K562 (cell line): Measurements from ENCODE around the gene PELI1. TPM values are rescaled to one million over a fixed set of nuclear protein-coding genes. Genes with fewer than 3 reads are reported as not detected.

Experiments
- ATAC-seq: fragments of 200-7000 bp; cut with Tn5 transposase; 3 replicates; pipeline ENCODE4 v1.9.1; 2020; ENCODE audit warnings: moderate library complexity
- BruUV-seq: library from RNA; stranded (reverse); fragments of 400-500 nt; replicated peaks from 2 replicates; lab custom pipeline; 2021; lab: Mats Ljungman, UMichigan
- CTCF ChIA-PET: fragments of 300-600 bp; formaldehyde crosslinking; extraction: SDS; loops from one replicate; lab custom pipeline; 2021; ENCODE audit warnings: low intra/inter-chr PET ratio; lab: Yijun Ruan, JAX
- POLR2A ChIA-PET: fragments of 300-600, 350-650 bp; sonication (Branson Sonifier 250); formaldehyde crosslinking; extraction: SDS; loops from one replicate; lab custom pipeline; 2021; ENCODE audit warnings: antibody characterized with exemption, inconsistent platforms; lab: Yijun Ruan, JAX
- DNase-seq, 4 experiments: peaks; one replicate each; pipeline versions ENCODE4 v3.0.0 to v3.0.0-alpha.2; 2011 to 2018; ENCODE audit warnings: low spot score in 3 of 4, mixed read lengths in 3 of 4; ENCODE audit errors: extremely low read depth in 1 of 4
- FAIRE-seq: peaks from 2 replicates; lab custom pipeline; 2011; peaks lifted over from hg19 to GRCh38; lab: Jason Lieb, UNC
- H2AFZ ChIP-seq: 2 replicates; pipeline ENCODE4 v1.6.0; 2011; ENCODE audit warnings: low read depth, low read length, control low read depth, inconsistent platforms
- H3K27ac ChIP-seq: fragments of 200-600 bp; 3 replicates; pipeline ENCODE4 v1.8.0; 2011; ENCODE audit warnings: low read depth, mild to moderate bottlenecking, control low read depth, inconsistent platforms, low read length, moderate library complexity, mixed read lengths; ENCODE audit errors: extremely low read depth
- H3K27me3 ChIP-seq, 2 experiments: fragments of 300-600 bp in 1 of 2; 2 replicates in 1 of 2; 3 replicates in 1 of 2; pipeline versions ENCODE4 v1.6.0 to v1.8.0; 2011; ENCODE audit warnings: inconsistent platforms in 2 of 2, low read length in 2 of 2, mild to moderate bottlenecking in 1 of 2, mixed read lengths in 1 of 2, moderate library complexity in 1 of 2; ENCODE audit not compliant: control insufficient read depth in 2 of 2, insufficient read depth in 2 of 2
- H3K36me3 ChIP-seq: fragments of 300-600 bp; 3 replicates; pipeline ENCODE4 v1.8.0; 2011; ENCODE audit warnings: mild to moderate bottlenecking, low read length, inconsistent platforms; ENCODE audit not compliant: control insufficient read depth, insufficient read depth
- H3K4me1 ChIP-seq, 2 experiments: fragments of 200-600 bp in 1 of 2; replicated peaks in 1 of 2; 2 replicates in 1 of 2; 3 replicates in 1 of 2; pipeline versions ENCODE4 v1.5.1 to v1.8.0; 2011; ENCODE audit warnings: inconsistent platforms in 2 of 2, low read length in 2 of 2, mild to moderate bottlenecking in 1 of 2, mixed read lengths in 1 of 2, moderate library complexity in 1 of 2; ENCODE audit not compliant: control insufficient read depth in 2 of 2, insufficient read depth in 2 of 2
- H3K4me2 ChIP-seq: 2 replicates; pipeline ENCODE4 v1.6.1; 2011; ENCODE audit warnings: low read length, control low read depth, inconsistent platforms, mixed read lengths; ENCODE audit not compliant: insufficient read depth
- H3K4me3 ChIP-seq: fragments of 200-600 bp; sonication (generic), shearing (Covaris generic); 2 replicates; pipeline ENCODE4 v1.5.1; 2016; ENCODE audit warnings: control low read depth, inconsistent platforms
- H3K79me2 ChIP-seq: fragments of 200-600 bp; 3 replicates; pipeline ENCODE4 v1.8.0; 2011; ENCODE audit warnings: low read length, inconsistent platforms; ENCODE audit not compliant: control insufficient read depth, insufficient read depth
- H3K9ac ChIP-seq, 2 experiments: 2 replicates each; pipeline versions ENCODE4 v1.6.0 to v1.6.1; 2011; ENCODE audit warnings: low read depth in 2 of 2, low read length in 2 of 2, control low read depth in 1 of 2, inconsistent platforms in 1 of 2, mild to moderate bottlenecking in 1 of 2, mixed read lengths in 1 of 2; ENCODE audit not compliant: insufficient read depth in 1 of 2
- H3K9me1 ChIP-seq: one replicate; pipeline ENCODE4 v1.6.0; 2011; ENCODE audit warnings: inconsistent platforms, mild to moderate bottlenecking, low read length, moderate library complexity; ENCODE audit not compliant: control insufficient read depth, insufficient read depth
- H3K9me3 ChIP-seq: replicated peaks from 2 replicates; pipeline ENCODE4 v1.5.1; 2011; ENCODE audit warnings: low read depth, low read length, inconsistent platforms; ENCODE audit not compliant: control insufficient read depth, insufficient read depth
- H4K20me1 ChIP-seq: replicated peaks from 2 replicates; pipeline ENCODE4 v1.6.1; 2011; ENCODE audit warnings: low read length, inconsistent platforms, mixed read lengths; ENCODE audit not compliant: control insufficient read depth, insufficient read depth
- BHLHE40 ChIP-seq: IDR thresholded peaks from 2 replicates; pipeline ENCODE4 v1.6.1; 2011; ENCODE audit warnings: low read length, improper control_type of control experiment
- WGBS: fragments of 100-300 bp; shearing (Covaris generic); methylation state at CpG from one replicate; pipeline ENCODE4 v1.1.6; 2016; ENCODE audit warnings: low coverage, mixed read lengths; ENCODE audit not compliant: insufficient coverage; ENCODE audit errors: missing lambda C conversion rate; 5-methylcytosine and 5-hydroxymethylcytosine counted together
- in situ Hi-C: fragments of 300-500 bp; cut with MboI; formaldehyde crosslinking; loops from 4 replicates; pipeline ENCODE4 v1.15.0; 2018; ENCODE audit warnings: inconsistent platforms, mixed read lengths
- intact Hi-C: fragments of 100-400 bp; cut with micrococcal nuclease; formaldehyde crosslinking; loops from 2 replicates; pipeline ENCODE4 v1.14.2; 2022
- polyA plus RNA-seq, 8 experiments: library from polyadenylated mRNA; depleted of rRNA in 4 of 8; stranded (reverse) in 5 of 8; unstranded in 3 of 8; fragments of >200 nt; fragmentation: Nextera tagmentation in 2 of 8; fragmentation: Illumina TruSeq in 1 of 8; extraction: Ambion mirVana in 2 of 8; extraction: Trizol in 1 of 8; gene quantifications; 2 replicates each; pipeline versions ENCODE4 v1.2.1 to v1.2.3, GENCODE V29; 2011 to 2014; ENCODE audit warnings: inconsistent platforms in 1 of 8, missing spikeins in 1 of 8
- total RNA-seq, 7 experiments: library from RNA; depleted of rRNA in 6 of 7; stranded (reverse); fragments of >200 nt in 6 of 7; fragmentation: Illumina TruSeq in 2 of 7; extraction: Trizol in 2 of 7; gene quantifications; 2 replicates each; pipeline versions ENCODE4 v1.2.1 to v1.2.3, GENCODE V29; 2011 to 2021; ENCODE audit warnings: low replicate concordance in 1 of 7
- TF ChIP-seq, protein P1 (sequence below): fragments of 450-650 bp; IDR thresholded peaks from 2 replicates; pipeline ENCODE4 v1.6.1; 2016; ENCODE audit warnings: missing biosample characterization, missing genetic modification characterization
- TF ChIP-seq, protein P2 (sequence below): sonication (generic); formaldehyde crosslinking; IDR thresholded peaks from 2 replicates; pipeline ENCODE4 v1.5.0; 2020; ENCODE audit warnings: missing genetic modification reagents
- TF ChIP-seq, protein P3 (sequence below): fragments of 450-650 bp; formaldehyde crosslinking; IDR thresholded peaks from 2 replicates; pipeline ENCODE4 v1.4.0; 2020; ENCODE audit warnings: mild to moderate bottlenecking, mixed read lengths

Gene PELI1
- total and polyA plus RNA-seq, 9 of the 15 experiments (the other 6 are each of a cell fraction or from before 2014, with no cell fraction given), result 3.3 to 19.2 (median 12.5) TPM

DNA sequence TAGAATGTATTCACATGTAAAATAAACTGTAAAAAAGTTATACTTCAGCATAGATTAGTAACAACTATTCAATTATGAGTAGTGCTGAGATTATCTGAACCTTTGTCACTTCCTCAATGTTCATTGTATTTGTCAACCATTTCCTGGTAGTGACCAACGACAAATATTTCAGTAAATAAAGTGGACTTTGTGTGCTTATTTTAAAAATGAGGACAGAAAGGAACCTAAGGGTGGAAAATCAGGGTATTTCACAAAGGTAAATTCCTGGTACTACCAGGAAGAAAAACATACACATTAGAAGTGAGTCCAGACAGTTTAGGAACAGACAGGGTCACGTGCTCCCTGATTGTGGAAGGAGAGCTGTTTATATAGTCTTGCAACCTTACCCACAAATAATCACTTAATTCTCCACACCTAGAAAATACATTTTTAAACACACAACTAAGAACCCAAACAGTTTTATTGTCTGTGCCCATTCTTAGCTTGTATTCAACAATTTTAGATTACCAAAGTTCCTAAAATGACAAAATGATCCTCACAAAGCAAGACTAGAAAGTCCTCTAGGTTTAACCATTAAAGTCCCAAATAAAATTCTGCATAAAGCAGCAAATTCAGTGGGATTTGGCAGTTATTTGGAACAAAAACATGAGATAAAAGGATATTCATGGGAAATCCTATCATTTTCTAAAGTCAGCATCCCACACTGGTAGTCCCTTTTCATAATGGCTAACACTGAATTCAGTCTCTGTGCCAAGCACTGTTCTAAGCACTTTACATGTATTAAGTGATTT is 28.2 kb downstream of the PELI1 start:
- peaks cover 11% of the 10 kb centered on the region; the same call in 2 of the 3 replicates for H3K79me2 ChIP-seq

More for the DNA sequence above, 28.2 kb downstream of the PELI1 start:
- no peak for FAIRE-seq
- no peak overlapping the region for H3K27ac ChIP-seq
- CTCF ChIA-PET, result interaction anchor here (0.6 kb wide), 1 partner anchor 8 kb away, joined by 3 read pairs; no protein-coding TSS in a partner anchor
- H3K4me3 ChIP-seq, result no peak overlapping the region
- POLR2A ChIA-PET, result no interaction called here
- H3K9me3 ChIP-seq, result no peaks in the 10 kb centered on the region
- peaks cover 0 to 18% of the 10 kb centered on the region in 2 experiments; a peak in 2 of 5 replicates for H3K4me1 ChIP-seq
- in situ Hi-C loops, result no loop called here
- no peak for DNase-seq
- no peak overlapping the region; the same call in 1 of the 2 replicates for H2AFZ ChIP-seq
- no peaks in the 10 kb centered on the region for H4K20me1 ChIP-seq
- 23% methylated on average over 2 of the region's 2 CpGs for WGBS
- no peaks in the 10 kb centered on the region for H3K27me3 ChIP-seq
- intact Hi-C loops, result no loop called here
- H3K9me1 ChIP-seq, result no peaks in the 10 kb centered on the region
- no TSS peak for BruUV-seq
- no peak overlapping the region for H3K9ac ChIP-seq
- H3K4me2 ChIP-seq, result no peak overlapping the region
- TF ChIP-seq, protein P1, sequence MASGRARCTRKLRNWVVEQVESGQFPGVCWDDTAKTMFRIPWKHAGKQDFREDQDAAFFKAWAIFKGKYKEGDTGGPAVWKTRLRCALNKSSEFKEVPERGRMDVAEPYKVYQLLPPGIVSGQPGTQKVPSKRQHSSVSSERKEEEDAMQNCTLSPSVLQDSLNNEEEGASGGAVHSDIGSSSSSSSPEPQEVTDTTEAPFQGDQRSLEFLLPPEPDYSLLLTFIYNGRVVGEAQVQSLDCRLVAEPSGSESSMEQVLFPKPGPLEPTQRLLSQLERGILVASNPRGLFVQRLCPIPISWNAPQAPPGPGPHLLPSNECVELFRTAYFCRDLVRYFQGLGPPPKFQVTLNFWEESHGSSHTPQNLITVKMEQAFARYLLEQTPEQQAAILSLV (tag), result no peak
- TF ChIP-seq, protein P2, sequence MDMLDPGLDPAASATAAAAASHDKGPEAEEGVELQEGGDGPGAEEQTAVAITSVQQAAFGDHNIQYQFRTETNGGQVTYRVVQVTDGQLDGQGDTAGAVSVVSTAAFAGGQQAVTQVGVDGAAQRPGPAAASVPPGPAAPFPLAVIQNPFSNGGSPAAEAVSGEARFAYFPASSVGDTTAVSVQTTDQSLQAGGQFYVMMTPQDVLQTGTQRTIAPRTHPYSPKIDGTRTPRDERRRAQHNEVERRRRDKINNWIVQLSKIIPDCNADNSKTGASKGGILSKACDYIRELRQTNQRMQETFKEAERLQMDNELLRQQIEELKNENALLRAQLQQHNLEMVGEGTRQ, result peak; percentile 22; the same call in 1 of the 2 replicates
- TF ChIP-seq, protein P3, sequence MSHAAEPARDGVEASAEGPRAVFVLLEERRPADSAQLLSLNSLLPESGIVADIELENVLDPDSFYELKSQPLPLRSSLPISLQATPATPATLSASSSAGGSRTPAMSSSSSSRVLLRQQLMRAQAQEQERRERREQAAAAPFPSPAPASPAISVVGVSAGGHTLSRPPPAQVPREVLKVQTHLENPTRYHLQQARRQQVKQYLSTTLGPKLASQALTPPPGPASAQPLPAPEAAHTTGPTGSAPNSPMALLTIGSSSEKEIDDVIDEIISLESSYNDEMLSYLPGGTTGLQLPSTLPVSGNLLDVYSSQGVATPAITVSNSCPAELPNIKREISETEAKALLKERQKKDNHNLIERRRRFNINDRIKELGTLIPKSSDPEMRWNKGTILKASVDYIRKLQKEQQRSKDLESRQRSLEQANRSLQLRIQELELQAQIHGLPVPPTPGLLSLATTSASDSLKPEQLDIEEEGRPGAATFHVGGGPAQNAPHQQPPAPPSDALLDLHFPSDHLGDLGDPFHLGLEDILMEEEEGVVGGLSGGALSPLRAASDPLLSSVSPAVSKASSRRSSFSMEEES (CRISPR knock-in tag), result peak; percentile 28
- TF ChIP-seq BHLHE40, result peak; percentile 36; the same call in 1 of the 2 replicates
- no peaks in the 10 kb centered on the region for H3K36me3 ChIP-seq
- ATAC-seq, result no peak
